Nephron (organoid): ENCODE data around the gene PPP1R15B.

ENCODE experiments used
- H3K27ac Mint-ChIP-seq, 3 experiments: 2 replicates each; pipeline ENCODE4 v1.8.0; 2020; ENCODE audit warnings: mixed read lengths in 3 of 3, mild to moderate bottlenecking in 2 of 3, moderate library complexity in 1 of 3
- H3K27me3 Mint-ChIP-seq: 2 replicates; pipeline ENCODE4 v1.8.0; 2021; ENCODE audit warnings: low read depth, mild to moderate bottlenecking, moderate library complexity, mixed read lengths
- H3K36me3 Mint-ChIP-seq: 2 replicates; pipeline ENCODE4 v1.8.0; 2020; ENCODE audit warnings: low read depth, mixed read lengths
- H3K4me1 Mint-ChIP-seq: 2 replicates; pipeline ENCODE4 v1.8.0; 2020; ENCODE audit warnings: mixed read lengths
- H3K4me3 Mint-ChIP-seq, 3 experiments: 2 replicates each; pipeline ENCODE4 v1.8.0; 2020; ENCODE audit warnings: mild to moderate bottlenecking in 3 of 3, mixed read lengths in 3 of 3, moderate library complexity in 2 of 3
- H3K9me3 Mint-ChIP-seq: 2 replicates; pipeline ENCODE4 v1.8.0; 2020; ENCODE audit warnings: mixed read lengths
- CTCF ChIP-seq, 3 experiments: fragments of 200-600 bp; sonication (generic); IDR thresholded peaks; one replicate each; pipeline ENCODE4 v1.5.0; 2021; ENCODE audit warnings: antibody characterized with exemption in 3 of 3; ENCODE audit not compliant: unreplicated experiment in 3 of 3

The PPP1R15B gene

GRCh38 chr1:204398197-204399125, 13.2 kb downstream of the PPP1R15B start:
- no peaks in the 10 kb centered on the region for H3K4me1 Mint-ChIP-seq
- H3K36me3 Mint-ChIP-seq: peaks cover 33% of the 10 kb centered on the region
- TF ChIP-seq CTCF (IDR thresholded peaks at IDR 0.05; ENCODE audit: unreplicated experiment in 3 of 3): peak; percentile 57 to 85 (median 84)
- H3K27me3 Mint-ChIP-seq: no peaks in the 10 kb centered on the region
- no peak overlapping the region for H3K27ac Mint-ChIP-seq
- peaks cover 3% of the 10 kb centered on the region for H3K9me3 Mint-ChIP-seq
- H3K4me3 Mint-ChIP-seq: no peak overlapping the region

GRCh38 chr1:204396015-204396583, 15.5 kb downstream of the PPP1R15B start:
- peaks cover 22% of the 10 kb centered on the region for H3K36me3 Mint-ChIP-seq
- no peak overlapping the region for H3K4me3 Mint-ChIP-seq
- no peaks in the 10 kb centered on the region for H3K4me1 Mint-ChIP-seq
- H3K27me3 Mint-ChIP-seq: no peaks in the 10 kb centered on the region
- no peak overlapping the region for H3K27ac Mint-ChIP-seq
- no peak for TF ChIP-seq CTCF (IDR thresholded peaks at IDR 0.05; ENCODE audit: unreplicated experiment in 3 of 3)
- H3K9me3 Mint-ChIP-seq: peaks cover 6% of the 10 kb centered on the region

GRCh38 chr1:204391629-204392028, 20.0 kb downstream of the PPP1R15B start:
- no peak for TF ChIP-seq CTCF (IDR thresholded peaks at IDR 0.05; ENCODE audit: unreplicated experiment in 3 of 3)
- H3K27ac Mint-ChIP-seq: no peak overlapping the region
- no peaks in the 10 kb centered on the region for H3K4me1 Mint-ChIP-seq
- no peaks in the 10 kb centered on the region for H3K27me3 Mint-ChIP-seq
- H3K4me3 Mint-ChIP-seq: no peak overlapping the region
- no peaks in the 10 kb centered on the region for H3K36me3 Mint-ChIP-seq
- peaks cover 6% of the 10 kb centered on the region for H3K9me3 Mint-ChIP-seq

- H3K27ac Mint-ChIP-seq: no peak overlapping the region
- H3K36me3 Mint-ChIP-seq: no peaks in the 10 kb centered on the region
- TF ChIP-seq CTCF (IDR thresholded peaks at IDR 0.05; ENCODE audit: unreplicated experiment in 3 of 3): no peak
- no peaks in the 10 kb centered on the region for H3K27me3 Mint-ChIP-seq
- H3K4me3 Mint-ChIP-seq: no peak overlapping the region
- H3K9me3 Mint-ChIP-seq: peaks cover 6% of the 10 kb centered on the region
- H3K4me1 Mint-ChIP-seq: no peaks in the 10 kb centered on the region
These were observed 20.7 kb downstream of the PPP1R15B start for GRCh38 chr1:204390751-204391466.

- Mint-ChIP-seq H3K27ac (no peak overlapping the region), H3K4me1 (no peaks in the 10 kb centered on the region), H3K9me3 (no peaks in the 10 kb centered on the region), H3K27me3 (no peaks in the 10 kb centered on the region), H3K36me3 (no peaks in the 10 kb centered on the region), H3K4me3 (no peak overlapping the region)
- no peak for TF ChIP-seq CTCF (IDR thresholded peaks at IDR 0.05; ENCODE audit: unreplicated experiment in 3 of 3)
These were observed 25.9 kb downstream of the PPP1R15B start for GRCh38 chr1:204385727-204386126.
